ENCODE results near the gene GDPGP1.
"Not testable (repeated sequence)": the region's sequence is repeated elsewhere in the genome, so short reads cannot be mapped to it uniquely, and the experiment has no call there.

Gene GDPGP1

DNA sequence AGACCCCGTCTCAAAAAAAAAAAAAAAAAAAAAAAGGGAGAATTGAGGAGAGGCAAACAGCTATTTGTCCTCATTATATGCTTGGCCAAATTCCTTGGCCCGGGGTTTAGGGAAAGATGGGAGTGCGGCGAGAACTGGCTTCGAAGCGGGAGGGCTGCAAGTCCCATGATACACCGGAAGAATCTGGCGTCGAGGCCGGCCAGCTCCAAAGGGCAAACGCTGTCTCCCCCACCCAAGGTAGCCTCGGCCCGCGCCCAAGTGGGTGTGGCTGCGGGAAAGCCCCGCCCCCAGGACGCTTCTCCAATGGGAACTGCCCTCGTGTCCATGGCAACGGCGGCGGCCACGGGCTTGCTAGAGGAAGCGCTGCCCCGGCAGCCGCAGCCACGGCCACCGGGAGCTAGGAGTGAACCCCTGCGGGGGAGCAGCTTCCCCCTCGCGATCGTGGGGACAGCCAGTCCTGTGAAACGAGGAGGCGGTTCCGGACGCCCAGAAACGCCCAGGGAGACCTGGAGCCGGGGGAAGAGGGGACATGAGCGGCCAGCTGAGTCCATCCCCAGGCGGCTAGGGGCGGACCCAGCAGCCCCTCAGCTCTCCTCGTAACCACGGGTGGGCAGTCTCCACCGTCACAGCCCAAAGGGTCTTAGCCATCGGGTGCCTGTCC, 15.3 kb downstream of the GDPGP1 start, which contains the start of gene TTLL13:
Gene TTLL13 (plus strand): TSS at position 354 of the 661 bp plus-strand sequence. CDS start 1,075 bp downstream, outside the sequence.
- FAIRE-seq (peak; percentile 13), DNase-seq (ENCODE audit: insufficient read length, low spot score) (peak; percentile 60)
- TF ChIP-seq PAX5 (IDR thresholded peaks at IDR 0.05; ENCODE audit: insufficient read depth, low read length, severe bottlenecking) = no peak
- 0 out of 2 replicates have a peak, but pooled peaks have one; percentile 19 for TF ChIP-seq SPI1 (IDR thresholded peaks at IDR 0.05; ENCODE audit: low read depth, low read length)

DNA sequence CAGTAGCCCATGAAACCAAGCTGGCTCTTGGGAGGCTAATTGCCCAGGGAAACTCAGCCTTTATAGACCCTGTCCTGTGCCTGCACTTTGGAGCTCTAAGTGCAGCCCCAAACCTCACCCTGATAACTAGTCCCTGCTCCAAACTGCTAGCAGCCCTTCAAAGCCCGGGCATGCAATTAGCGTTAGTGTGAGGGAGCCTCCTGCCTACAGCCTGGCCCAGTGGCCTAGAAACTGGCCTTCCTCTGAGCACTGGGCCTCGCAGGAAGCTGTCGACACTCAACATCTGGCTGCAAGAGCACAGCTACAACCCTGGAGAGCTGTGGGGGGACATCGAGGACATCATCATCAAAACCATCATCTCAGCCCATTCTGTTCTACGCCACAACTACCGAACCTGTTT, 23.8 kb downstream of the GDPGP1 start:
- DNase-seq (ENCODE audit: insufficient read length, low spot score) = no peak
- TF ChIP-seq SPI1 (IDR thresholded peaks at IDR 0.05; ENCODE audit: low read depth, low read length) (no peak), PAX5 (IDR thresholded peaks at IDR 0.05; ENCODE audit: insufficient read depth, low read length, severe bottlenecking) (no peak), POLR2AphosphoS5 (IDR thresholded peaks at IDR 0.05; ENCODE audit: low read depth, low read length) (no peak), TAF1 (IDR thresholded peaks at IDR 0.05; ENCODE audit: low read depth, low read length) (no peak), POU2F2 (IDR thresholded peaks at IDR 0.05; ENCODE audit: low read depth, low read length) (no peak), POLR2A (IDR thresholded peaks at IDR 0.05; ENCODE audit: low read depth, low read length) (no peak)
- no peak for FAIRE-seq

DNA sequence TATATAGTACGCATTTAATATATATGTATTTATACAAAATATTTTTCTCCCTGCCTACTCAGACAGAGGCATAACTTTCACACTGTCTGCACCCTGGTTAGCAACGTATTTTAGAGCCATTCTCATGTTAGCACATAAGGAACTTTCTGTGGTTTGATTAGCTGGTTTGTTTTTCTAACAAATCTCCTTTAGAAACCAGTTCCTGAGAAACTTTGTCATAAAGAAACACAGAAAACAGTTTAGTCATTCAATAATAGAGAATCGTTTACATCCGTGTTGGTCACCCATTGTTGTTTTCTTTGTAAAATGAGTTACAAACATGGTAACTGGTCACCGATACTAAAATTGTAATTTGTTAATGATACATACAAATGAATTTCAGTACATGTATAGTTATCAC, 25.5 kb downstream of the GDPGP1 start:
- no peak for TF ChIP-seq POU2F2 (IDR thresholded peaks at IDR 0.05; ENCODE audit: low read depth, low read length)
- no peak for TF ChIP-seq POLR2A (IDR thresholded peaks at IDR 0.05; ENCODE audit: low read depth, low read length)
- no peak for TF ChIP-seq SPI1 (IDR thresholded peaks at IDR 0.05; ENCODE audit: low read depth, low read length)
- TF ChIP-seq POLR2AphosphoS5 (IDR thresholded peaks at IDR 0.05; ENCODE audit: low read depth, low read length) = no peak
- TF ChIP-seq PAX5 (IDR thresholded peaks at IDR 0.05; ENCODE audit: insufficient read depth, low read length, severe bottlenecking) = no peak
- no peak for TF ChIP-seq TAF1 (IDR thresholded peaks at IDR 0.05; ENCODE audit: low read depth, low read length)
- peak; percentile 43 for FAIRE-seq
- DNase-seq (ENCODE audit: insufficient read length, low spot score) = no peak

- not testable (repeated sequence) for DNase-seq (ENCODE audit: insufficient read length, low spot score); FAIRE-seq
These were observed 26.7 kb downstream of the GDPGP1 start for GRCh38 chr15:90260731-90261130.

DNA sequence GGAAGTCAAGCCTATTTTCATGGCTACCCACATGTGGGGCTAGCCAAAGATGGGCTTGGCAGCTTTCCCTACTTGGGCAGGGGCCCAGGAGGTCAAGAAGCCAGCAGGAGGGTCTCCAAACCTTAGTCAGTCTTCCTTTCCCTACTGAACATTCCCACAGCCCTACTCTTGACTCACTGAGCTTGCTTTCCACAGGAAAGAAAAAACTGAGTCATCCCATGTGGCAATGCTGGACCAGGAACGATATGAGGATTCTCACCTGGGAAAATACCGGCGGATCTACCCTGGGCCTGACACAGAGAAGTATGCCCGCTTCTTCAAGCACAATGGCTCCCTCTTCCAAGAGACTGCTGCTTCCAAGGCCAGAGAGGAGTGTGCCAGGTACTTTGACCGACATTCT, 27.8 kb downstream of the GDPGP1 start:
- no peak for TF ChIP-seq POLR2AphosphoS5 (IDR thresholded peaks at IDR 0.05; ENCODE audit: low read depth, low read length)
- TF ChIP-seq PAX5 (IDR thresholded peaks at IDR 0.05; ENCODE audit: insufficient read depth, low read length, severe bottlenecking) = no peak
- TF ChIP-seq POLR2A (IDR thresholded peaks at IDR 0.05; ENCODE audit: low read depth, low read length) = no peak
- no peak for TF ChIP-seq TAF1 (IDR thresholded peaks at IDR 0.05; ENCODE audit: low read depth, low read length)
- no peak for TF ChIP-seq POU2F2 (IDR thresholded peaks at IDR 0.05; ENCODE audit: low read depth, low read length)
- TF ChIP-seq SPI1 (IDR thresholded peaks at IDR 0.05; ENCODE audit: low read depth, low read length) = no peak
- DNase-seq (ENCODE audit: insufficient read length, low spot score) (no peak), FAIRE-seq (no peak)

GRCh38 chr15:90262426-90262825, 28.4 kb downstream of the GDPGP1 start:
- no peak for FAIRE-seq
- TF ChIP-seq POLR2A (IDR thresholded peaks at IDR 0.05; ENCODE audit: low read depth, low read length) (no peak), SPI1 (IDR thresholded peaks at IDR 0.05; ENCODE audit: low read depth, low read length) (no peak), PAX5 (IDR thresholded peaks at IDR 0.05; ENCODE audit: insufficient read depth, low read length, severe bottlenecking) (no peak), POU2F2 (IDR thresholded peaks at IDR 0.05; ENCODE audit: low read depth, low read length) (no peak), POLR2AphosphoS5 (IDR thresholded peaks at IDR 0.05; ENCODE audit: low read depth, low read length) (no peak), TAF1 (IDR thresholded peaks at IDR 0.05; ENCODE audit: low read depth, low read length) (no peak)
- no peak for DNase-seq (ENCODE audit: insufficient read length, low spot score)

DNA sequence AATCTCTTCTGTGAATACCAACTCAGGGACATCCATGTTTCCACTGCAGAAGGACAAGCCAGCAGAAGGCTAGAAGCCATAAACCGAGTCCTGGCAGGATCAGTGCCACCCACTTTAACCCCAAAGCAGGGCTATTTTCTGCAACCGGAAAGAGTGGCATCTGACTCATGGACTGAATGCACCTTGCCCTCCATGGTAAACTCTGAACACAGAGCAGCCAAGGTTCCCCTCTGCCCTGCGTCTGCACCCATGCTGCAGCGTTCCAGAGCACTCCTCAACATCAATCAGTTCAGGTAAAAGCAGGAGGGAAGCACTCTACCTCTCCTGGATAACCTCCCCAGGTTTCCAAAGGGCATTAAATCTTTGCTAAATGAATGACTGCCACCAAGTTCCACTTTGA, 30.7 kb downstream of the GDPGP1 start:
- FAIRE-seq (no peak), DNase-seq (ENCODE audit: insufficient read length, low spot score) (no peak)
- no peak for TF ChIP-seq PAX5 (IDR thresholded peaks at IDR 0.05; ENCODE audit: insufficient read depth, low read length, severe bottlenecking)
- no peak for TF ChIP-seq TAF1 (IDR thresholded peaks at IDR 0.05; ENCODE audit: low read depth, low read length)
- TF ChIP-seq POU2F2 (IDR thresholded peaks at IDR 0.05; ENCODE audit: low read depth, low read length) = no peak
- no peak for TF ChIP-seq SPI1 (IDR thresholded peaks at IDR 0.05; ENCODE audit: low read depth, low read length)
- no peak for TF ChIP-seq POLR2AphosphoS5 (IDR thresholded peaks at IDR 0.05; ENCODE audit: low read depth, low read length)
- TF ChIP-seq POLR2A (IDR thresholded peaks at IDR 0.05; ENCODE audit: low read depth, low read length) = no peak

DNA sequence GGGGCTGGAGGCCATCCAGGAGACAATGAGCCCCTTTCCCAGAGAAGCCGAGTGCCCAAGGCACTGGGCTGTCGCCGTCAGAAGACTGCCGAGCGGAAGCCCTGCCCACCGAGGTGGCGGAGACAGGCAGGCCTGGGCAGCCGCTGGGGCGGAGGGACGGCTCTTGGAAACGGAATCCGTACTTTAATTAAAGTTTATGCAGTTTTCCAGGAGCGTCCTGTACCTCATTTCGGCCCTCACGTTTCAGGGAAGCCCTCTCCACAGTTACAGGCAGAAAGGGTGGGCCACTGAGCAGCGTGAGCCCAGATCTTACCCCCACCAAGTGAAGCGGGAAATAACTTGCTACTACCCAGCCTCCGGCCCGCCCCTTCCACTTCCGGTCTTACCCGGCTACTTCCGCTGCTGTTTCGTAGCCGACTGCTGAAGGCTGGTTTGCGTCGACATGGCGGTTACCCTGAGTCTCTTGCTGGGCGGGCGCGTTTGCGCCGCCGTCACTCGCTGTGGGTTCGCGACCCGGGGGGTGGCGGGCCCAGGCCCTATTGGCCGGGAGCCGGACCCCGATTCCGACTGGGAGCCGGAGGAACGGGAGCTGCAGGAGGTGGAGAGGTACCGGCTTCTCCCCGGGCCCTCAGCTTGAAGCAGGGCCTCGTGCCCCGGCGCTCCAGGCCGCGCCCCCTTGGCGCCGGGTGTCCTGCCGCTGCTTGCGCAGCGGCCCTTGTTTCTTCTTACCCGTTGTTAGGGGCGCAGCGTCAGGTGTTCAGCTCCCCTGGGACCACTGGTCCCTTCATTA, 31.5 kb downstream of the GDPGP1 start, which contains the start of gene NGRN:
Gene NGRN (plus strand): TSS at position 402 of the 790 bp plus-strand sequence. CDS start 41 bp downstream, at position 443.
- peak; percentile 73 for DNase-seq (ENCODE audit: insufficient read length, low spot score)
- peak; percentile 95 for TF ChIP-seq TAF1 (IDR thresholded peaks at IDR 0.05; ENCODE audit: low read depth, low read length)
- peak; percentile 97 for TF ChIP-seq POLR2AphosphoS5 (IDR thresholded peaks at IDR 0.05; ENCODE audit: low read depth, low read length)
- no peak for TF ChIP-seq PAX5 (IDR thresholded peaks at IDR 0.05; ENCODE audit: insufficient read depth, low read length, severe bottlenecking)
- peak; percentile 51; the same call in 1 of the 2 replicates for TF ChIP-seq POU2F2 (IDR thresholded peaks at IDR 0.05; ENCODE audit: low read depth, low read length)
- TF ChIP-seq POLR2A (IDR thresholded peaks at IDR 0.05; ENCODE audit: low read depth, low read length) = peak; percentile 98
- peak; percentile 61 for TF ChIP-seq SPI1 (IDR thresholded peaks at IDR 0.05; ENCODE audit: low read depth, low read length)
- peak; percentile 97 for FAIRE-seq

GRCh38 chr15:90266061-90266431, 32.0 kb downstream of the GDPGP1 start:
- DNase-seq (ENCODE audit: insufficient read length, low spot score) (no peak), FAIRE-seq (no peak)
- no peak for TF ChIP-seq POLR2A (IDR thresholded peaks at IDR 0.05; ENCODE audit: low read depth, low read length)
- no peak for TF ChIP-seq POLR2AphosphoS5 (IDR thresholded peaks at IDR 0.05; ENCODE audit: low read depth, low read length)
- no peak for TF ChIP-seq TAF1 (IDR thresholded peaks at IDR 0.05; ENCODE audit: low read depth, low read length)
- no peak for TF ChIP-seq PAX5 (IDR thresholded peaks at IDR 0.05; ENCODE audit: insufficient read depth, low read length, severe bottlenecking)
- no peak for TF ChIP-seq POU2F2 (IDR thresholded peaks at IDR 0.05; ENCODE audit: low read depth, low read length)
- TF ChIP-seq SPI1 (IDR thresholded peaks at IDR 0.05; ENCODE audit: low read depth, low read length) = no peak
